Measurements from ENCODE around the gene PIK3IP1. TPM values are rescaled to one million over a fixed set of nuclear protein-coding genes. Genes with fewer than 3 reads are reported as not detected.

The PIK3IP1 gene
- total and polyA plus RNA-seq, 10 of the 15 experiments (the other 5 are each of a cell fraction or from before 2014, with no cell fraction given): 0.77 to 6.5 (median 3.0) TPM

DNA sequence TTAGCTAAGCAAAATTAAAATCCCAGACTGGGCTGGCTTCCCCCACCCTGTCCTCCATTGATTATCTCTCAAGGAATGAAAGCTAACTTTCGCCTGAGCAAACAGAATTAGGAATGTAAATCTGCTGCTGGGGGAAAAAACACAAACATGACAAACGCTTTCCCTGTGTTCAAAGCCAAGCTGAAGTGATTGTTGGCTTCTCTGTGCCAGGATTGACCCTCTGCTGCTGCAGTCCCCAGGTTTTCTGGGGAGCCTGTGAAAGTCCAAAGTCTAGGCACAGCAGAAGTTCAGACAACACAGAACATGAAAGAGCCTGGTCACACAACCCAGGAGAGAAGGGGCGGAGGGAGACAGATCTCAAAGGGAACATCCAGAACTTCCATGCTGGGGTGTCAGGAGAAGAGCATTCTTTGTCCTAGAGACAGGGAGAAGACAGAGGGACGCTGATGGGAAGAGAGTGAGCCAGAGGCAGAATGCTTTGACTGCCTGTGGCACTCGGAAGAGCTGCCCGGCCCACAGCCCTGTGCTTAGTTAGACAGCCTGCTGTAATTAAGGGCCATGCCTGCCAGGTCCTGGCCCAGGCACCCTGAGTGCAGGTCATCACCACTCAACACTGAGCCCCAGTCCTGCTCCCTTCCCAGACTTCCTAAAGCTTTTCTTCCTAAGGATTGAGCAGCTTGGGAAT, 47.0 kb upstream of the PIK3IP1 start (continued):
- no peak for TF ChIP-seq RCOR1 (conservative IDR thresholded peaks at IDR 0.05; ENCODE audit: low read depth, low read length)
- no peak for TF ChIP-seq EED (IDR thresholded peaks at IDR 0.05; ENCODE audit: low read depth)

DNA sequence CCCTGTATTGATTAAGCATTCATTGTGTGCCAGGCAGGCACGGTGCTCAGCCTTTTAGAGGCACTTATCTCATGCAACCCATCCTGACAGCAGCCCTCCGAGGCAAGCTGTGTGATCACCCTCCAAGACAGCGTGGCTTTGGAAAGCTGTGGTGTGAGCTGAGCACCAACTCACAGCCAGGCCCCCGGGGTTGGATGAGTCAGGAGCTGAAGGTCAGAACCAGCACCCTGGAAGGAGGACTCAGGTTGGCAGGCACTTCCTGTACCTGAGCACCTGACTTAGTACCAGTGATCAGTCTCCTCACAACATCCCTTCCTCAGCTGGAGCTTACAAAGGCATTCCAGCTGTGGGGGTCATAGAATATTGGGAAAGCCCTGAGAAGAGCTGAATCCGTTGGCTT, 44.9 kb upstream of the PIK3IP1 start:
- Histone ChIP-seq H3K79me2 (ENCODE audit: control insufficient read depth, insufficient read depth, low read length) (peaks cover 5% of the 10 kb centered on the region), H4K20me1 (ENCODE audit: control insufficient read depth, insufficient read depth) (no peaks in the 10 kb centered on the region), H3K9ac (ENCODE audit: control insufficient read depth, insufficient read depth, low read length) (no peak overlapping the region), H3K9me3 (replicated peaks; ENCODE audit: control insufficient read depth, insufficient read depth, low read length) (no peaks in the 10 kb centered on the region), H3K4me2 (ENCODE audit: control insufficient read depth, insufficient read depth) (no peak overlapping the region), H3K36me3 (ENCODE audit: control insufficient read depth in 2 of 2, insufficient read depth in 2 of 2, low read length in 1 of 2) (peaks cover 25 to 37% of the 10 kb centered on the region in 2 experiments), H3K4me3 (no peak overlapping the region), H3K27ac (ENCODE audit: control insufficient read depth, insufficient read depth) (no peak overlapping the region), H2AFZ (ENCODE audit: control insufficient read depth, low read depth, low read length) (no peak overlapping the region), H3K4me1 (ENCODE audit: control insufficient read depth, insufficient read depth, low read length) (peaks cover 6% of the 10 kb centered on the region; the same call in 1 of the 2 replicates), H3K27me3 (replicated peaks in 1 of 2; ENCODE audit: control insufficient read depth in 2 of 2, insufficient read depth in 2 of 2, low read length in 1 of 2) (no peaks in the 10 kb centered on the region)
- SMC1A ChIA-PET (ENCODE audit: uncharacterized antibody, unreplicated experiment): interaction anchor here (0.8 kb wide), 1 partner anchor 47 kb away, joined by 3 read pairs; no protein-coding TSS in a partner anchor
- RAD21 ChIA-PET (ENCODE audit: unreplicated experiment): no interaction called here
- BruUV-seq (replicated peaks): no TSS peak
- CTCF ChIA-PET: interaction anchor here (1.4 to 1.5 kb wide), 2 partner anchors 8 to 24 kb away, joined by 4 read pairs; no protein-coding TSS in a partner anchor
- DNase-seq (ENCODE audit: low read depth, low spot score): no peak
- TF ChIP-seq JUNB (IDR thresholded peaks at IDR 0.05) (no peak), ZBED1 (IDR thresholded peaks at IDR 0.05; ENCODE audit: borderline replicate concordance) (no peak)
- ATAC-seq: no peak
- in situ Hi-C loops (cut with MboI) (no loop called here), intact Hi-C loops (cut with micrococcal nuclease; ENCODE audit: unreplicated experiment) (no loop called here)
- WGBS (ENCODE audit: insufficient coverage, insufficient replicate concordance, low lambda C conversion rate, missing lambda C conversion rate): 98% methylated on average over 5 of the region's 5 CpGs
- no peak for FAIRE-seq
- POLR2A ChIA-PET: no interaction called here

DNA sequence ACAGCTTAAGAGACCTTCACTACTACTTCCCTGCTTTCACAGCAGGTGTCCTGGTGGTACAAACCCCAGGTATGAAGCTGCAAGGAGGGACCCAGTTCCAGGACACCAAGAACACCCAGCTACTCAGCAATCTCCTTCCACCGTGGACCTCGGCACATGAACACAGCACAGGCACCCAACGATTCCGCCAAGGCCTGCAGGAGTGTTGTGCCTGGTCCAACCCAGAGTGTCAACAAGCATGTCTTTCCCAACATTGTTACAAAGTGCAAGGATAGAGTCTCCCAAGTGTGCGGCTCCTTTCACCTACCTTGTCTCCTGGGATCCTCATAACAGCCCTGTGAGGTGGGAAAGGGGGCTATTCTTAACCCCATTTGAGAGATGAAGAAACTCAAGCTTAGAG, 42.0 kb upstream of the PIK3IP1 start:
- WGBS (ENCODE audit: insufficient coverage, insufficient replicate concordance, low lambda C conversion rate, missing lambda C conversion rate): over 99% methylated on average over 5 of the region's 5 CpGs
- Histone ChIP-seq H3K4me3 (no peak overlapping the region), H3K4me1 (ENCODE audit: control insufficient read depth, insufficient read depth, low read length) (no peaks in the 10 kb centered on the region), H3K9me3 (replicated peaks; ENCODE audit: control insufficient read depth, insufficient read depth, low read length) (no peaks in the 10 kb centered on the region), H3K9ac (ENCODE audit: control insufficient read depth, insufficient read depth, low read length) (no peak overlapping the region), H2AFZ (ENCODE audit: control insufficient read depth, low read depth, low read length) (no peak overlapping the region), H3K27me3 (replicated peaks in 1 of 2; ENCODE audit: control insufficient read depth in 2 of 2, insufficient read depth in 2 of 2, low read length in 1 of 2) (no peaks in the 10 kb centered on the region), H3K27ac (ENCODE audit: control insufficient read depth, insufficient read depth) (no peak overlapping the region), H3K79me2 (ENCODE audit: control insufficient read depth, insufficient read depth, low read length) (no peaks in the 10 kb centered on the region), H3K4me2 (ENCODE audit: control insufficient read depth, insufficient read depth) (no peak overlapping the region), H3K36me3 (ENCODE audit: control insufficient read depth in 2 of 2, insufficient read depth in 2 of 2, low read length in 1 of 2) (peaks cover 17 to 24% of the 10 kb centered on the region in 2 experiments), H4K20me1 (ENCODE audit: control insufficient read depth, insufficient read depth) (no peaks in the 10 kb centered on the region)
- ChIA-PET SMC1A (ENCODE audit: uncharacterized antibody, unreplicated experiment) (no interaction called here), POLR2A (no interaction called here), CTCF (no interaction called here), RAD21 (ENCODE audit: unreplicated experiment) (no interaction called here)
- ATAC-seq (no peak), DNase-seq (ENCODE audit: low read depth, low spot score) (no peak), FAIRE-seq (no peak)
- intact Hi-C loops (cut with micrococcal nuclease; ENCODE audit: unreplicated experiment) (no loop called here), in situ Hi-C loops (cut with MboI) (no loop called here)
- no TSS peak for BruUV-seq (replicated peaks)
- TF ChIP-seq SIX5 (IDR thresholded peaks at IDR 0.05; ENCODE audit: low read depth, low read length, severe bottlenecking) (no peak), BHLHE40 (IDR thresholded peaks at IDR 0.05; ENCODE audit: borderline replicate concordance in 1 of 2, low read depth in 2 of 2, low read length in 1 of 2) (no peak), RUNX3 (IDR thresholded peaks at IDR 0.05; ENCODE audit: low read length) (no peak), MYB (IDR thresholded peaks at IDR 0.05; ENCODE audit: borderline replicate concordance, low read depth, low read length) (no peak), PAX5 (IDR thresholded peaks at IDR 0.05; ENCODE audit: borderline replicate concordance, low read depth, low read length) (no peak), NRF1 (conservative IDR thresholded peaks at IDR 0.05; ENCODE audit: low read depth, low read length) (no peak), SUZ12 (IDR thresholded peaks at IDR 0.05; ENCODE audit: unreplicated experiment) (no peak), NR2C2 (IDR thresholded peaks at IDR 0.05; ENCODE audit: borderline replicate concordance, control insufficient read depth, insufficient read length, low read depth) (no peak), ZNF207 (IDR thresholded peaks at IDR 0.05; ENCODE audit: borderline replicate concordance) (no peak)
- TF ChIP-seq, protein P1, sequence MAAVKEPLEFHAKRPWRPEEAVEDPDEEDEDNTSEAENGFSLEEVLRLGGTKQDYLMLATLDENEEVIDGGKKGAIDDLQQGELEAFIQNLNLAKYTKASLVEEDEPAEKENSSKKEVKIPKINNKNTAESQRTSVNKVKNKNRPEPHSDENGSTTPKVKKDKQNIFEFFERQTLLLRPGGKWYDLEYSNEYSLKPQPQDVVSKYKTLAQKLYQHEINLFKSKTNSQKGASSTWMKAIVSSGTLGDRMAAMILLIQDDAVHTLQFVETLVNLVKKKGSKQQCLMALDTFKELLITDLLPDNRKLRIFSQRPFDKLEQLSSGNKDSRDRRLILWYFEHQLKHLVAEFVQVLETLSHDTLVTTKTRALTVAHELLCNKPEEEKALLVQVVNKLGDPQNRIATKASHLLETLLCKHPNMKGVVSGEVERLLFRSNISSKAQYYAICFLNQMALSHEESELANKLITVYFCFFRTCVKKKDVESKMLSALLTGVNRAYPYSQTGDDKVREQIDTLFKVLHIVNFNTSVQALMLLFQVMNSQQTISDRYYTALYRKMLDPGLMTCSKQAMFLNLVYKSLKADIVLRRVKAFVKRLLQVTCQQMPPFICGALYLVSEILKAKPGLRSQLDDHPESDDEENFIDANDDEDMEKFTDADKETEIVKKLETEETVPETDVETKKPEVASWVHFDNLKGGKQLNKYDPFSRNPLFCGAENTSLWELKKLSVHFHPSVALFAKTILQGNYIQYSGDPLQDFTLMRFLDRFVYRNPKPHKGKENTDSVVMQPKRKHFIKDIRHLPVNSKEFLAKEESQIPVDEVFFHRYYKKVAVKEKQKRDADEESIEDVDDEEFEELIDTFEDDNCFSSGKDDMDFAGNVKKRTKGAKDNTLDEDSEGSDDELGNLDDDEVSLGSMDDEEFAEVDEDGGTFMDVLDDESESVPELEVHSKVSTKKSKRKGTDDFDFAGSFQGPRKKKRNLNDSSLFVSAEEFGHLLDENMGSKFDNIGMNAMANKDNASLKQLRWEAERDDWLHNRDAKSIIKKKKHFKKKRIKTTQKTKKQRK (IDR thresholded peaks at IDR 0.05; ENCODE audit: low read depth, low read length): no peak

Measured in GM12878 (cell line).